Measurements from ENCODE around the gene SCYGR1. TPM values are rescaled to one million over a fixed set of nuclear protein-coding genes. Genes with fewer than 3 reads are reported as not detected.

SCYGR1 gene
- total RNA-seq, 1 donor from 2014 or later = not detected

GRCh38 chr2:227402321-227402720 lies 14.6 kb upstream of the SCYGR1 start:
- H3K36me3 Mint-ChIP-seq (ENCODE audit: low read depth) = no peaks in the 10 kb centered on the region
- no peak overlapping the region for H3K4me3 Mint-ChIP-seq (ENCODE audit: unreplicated experiment)
- H3K27me3 Mint-ChIP-seq (ENCODE audit: low read depth) = peaks cover 6% of the 10 kb centered on the region
- H3K4me1 Mint-ChIP-seq (ENCODE audit: low read depth) = peaks cover 13% of the 10 kb centered on the region
- TF ChIP-seq CTCF (IDR thresholded peaks at IDR 0.05) = no peak
- no peaks in the 10 kb centered on the region for H3K9me3 Mint-ChIP-seq (ENCODE audit: low read depth)
- H3K27ac Mint-ChIP-seq (ENCODE audit: unreplicated experiment) = no peak overlapping the region
- DNase-seq (ENCODE audit: low spot score) = no peak

- DNase-seq (ENCODE audit: low spot score) = no peak
- H3K36me3 Mint-ChIP-seq (ENCODE audit: low read depth) = no peaks in the 10 kb centered on the region
- peaks cover 6% of the 10 kb centered on the region for H3K27me3 Mint-ChIP-seq (ENCODE audit: low read depth)
- TF ChIP-seq CTCF (IDR thresholded peaks at IDR 0.05) = no peak
- peaks cover 7% of the 10 kb centered on the region for H3K4me1 Mint-ChIP-seq (ENCODE audit: low read depth)
- no peaks in the 10 kb centered on the region for H3K9me3 Mint-ChIP-seq (ENCODE audit: low read depth)
- no peak overlapping the region for H3K4me3 Mint-ChIP-seq (ENCODE audit: unreplicated experiment)
- no peak overlapping the region for H3K27ac Mint-ChIP-seq (ENCODE audit: unreplicated experiment)
Measured at GRCh38 chr2:227401550-227401949, 13.8 kb upstream of the SCYGR1 start.

- no peak for TF ChIP-seq CTCF (IDR thresholded peaks at IDR 0.05)
- Mint-ChIP-seq H3K36me3 (ENCODE audit: low read depth) (no peaks in the 10 kb centered on the region), H3K27ac (ENCODE audit: unreplicated experiment) (no peak overlapping the region), H3K4me1 (ENCODE audit: low read depth) (no peaks in the 10 kb centered on the region), H3K9me3 (ENCODE audit: low read depth) (no peaks in the 10 kb centered on the region), H3K27me3 (ENCODE audit: low read depth) (peaks cover 6% of the 10 kb centered on the region), H3K4me3 (ENCODE audit: unreplicated experiment) (no peak overlapping the region)
- DNase-seq (ENCODE audit: low spot score) = no peak
Measured at GRCh38 chr2:227398684-227399670, 11.2 kb upstream of the SCYGR1 start.

- H3K36me3 Mint-ChIP-seq (ENCODE audit: low read depth) = no peaks in the 10 kb centered on the region
- TF ChIP-seq CTCF (IDR thresholded peaks at IDR 0.05) = no peak
- H3K4me3 Mint-ChIP-seq (ENCODE audit: unreplicated experiment) = no peak overlapping the region
- peaks cover 6% of the 10 kb centered on the region for H3K27me3 Mint-ChIP-seq (ENCODE audit: low read depth)
- no peaks in the 10 kb centered on the region for H3K9me3 Mint-ChIP-seq (ENCODE audit: low read depth)
- no peak overlapping the region for H3K27ac Mint-ChIP-seq (ENCODE audit: unreplicated experiment)
- DNase-seq (ENCODE audit: low spot score) = no peak
- H3K4me1 Mint-ChIP-seq (ENCODE audit: low read depth) = no peaks in the 10 kb centered on the region
Measured at GRCh38 chr2:227397562-227397961, 9.8 kb upstream of the SCYGR1 start.

GRCh38 chr2:227395556-227395955 lies 7.8 kb upstream of the SCYGR1 start:
- no peak for DNase-seq (ENCODE audit: low spot score)
- Mint-ChIP-seq H3K4me1 (ENCODE audit: low read depth) (no peaks in the 10 kb centered on the region), H3K4me3 (ENCODE audit: unreplicated experiment) (no peak overlapping the region), H3K36me3 (ENCODE audit: low read depth) (no peaks in the 10 kb centered on the region), H3K9me3 (ENCODE audit: low read depth) (no peaks in the 10 kb centered on the region), H3K27ac (ENCODE audit: unreplicated experiment) (no peak overlapping the region), H3K27me3 (ENCODE audit: low read depth) (no peaks in the 10 kb centered on the region)
- no peak for TF ChIP-seq CTCF (IDR thresholded peaks at IDR 0.05)
